GM04504 (cell line): ENCODE data around the gene VPS13C.

Experiments used
- DNase-seq: peaks from one replicate; pipeline ENCODE4 v3.0.0-alpha.2; 2012; ENCODE audit warnings: low read depth

Gene VPS13C

DNA sequence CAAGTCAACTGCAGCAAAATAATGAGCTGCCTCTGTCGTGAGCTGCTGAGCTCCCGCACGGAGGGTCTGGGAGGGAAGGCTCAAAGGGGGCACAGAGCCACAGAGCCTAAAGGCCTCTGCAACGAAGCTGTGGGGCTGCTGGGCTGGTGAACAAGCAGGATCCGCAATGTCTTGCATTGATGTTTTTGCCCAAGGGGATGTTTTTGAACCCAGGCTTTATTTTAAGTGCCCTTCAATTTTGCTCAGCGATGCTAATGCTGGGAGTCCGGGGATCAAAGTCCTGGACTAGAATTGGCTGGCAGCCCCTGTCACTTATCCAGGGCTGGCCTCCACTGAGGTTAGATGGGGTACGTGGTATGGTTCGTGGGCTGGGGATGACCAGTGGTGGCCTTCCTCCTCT lies 240.0 kb downstream of the VPS13C start:
- DNase-seq = no peak

- no peak for DNase-seq
Observed at GRCh38 chr15:61819386-61819785, 240.9 kb downstream of the VPS13C start.

DNA sequence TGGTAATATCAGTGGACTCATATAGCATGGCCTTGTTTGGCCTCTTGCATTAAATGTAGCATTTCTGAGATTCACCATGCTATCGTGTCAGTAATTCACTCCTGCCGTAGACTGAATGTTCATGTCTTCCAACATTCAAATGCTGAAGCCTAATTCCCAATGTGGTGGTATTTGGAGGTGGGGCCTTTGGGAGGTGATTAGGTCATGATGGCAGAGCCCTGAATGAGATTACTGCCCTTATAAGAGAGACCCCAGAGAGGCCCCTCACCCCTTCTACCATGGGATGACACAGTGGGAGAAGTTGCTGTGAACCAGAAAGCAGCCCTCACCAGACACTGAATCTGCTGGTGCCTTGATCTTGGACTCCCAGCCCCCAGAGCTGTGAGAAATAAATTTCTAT lies 241.4 kb downstream of the VPS13C start:
- DNase-seq = no peak

GRCh38 chr15:61816856-61817255 lies 243.4 kb downstream of the VPS13C start:
- DNase-seq = no peak

GRCh38 chr15:61815356-61816083 lies 244.7 kb downstream of the VPS13C start:
- no peak for DNase-seq

DNA sequence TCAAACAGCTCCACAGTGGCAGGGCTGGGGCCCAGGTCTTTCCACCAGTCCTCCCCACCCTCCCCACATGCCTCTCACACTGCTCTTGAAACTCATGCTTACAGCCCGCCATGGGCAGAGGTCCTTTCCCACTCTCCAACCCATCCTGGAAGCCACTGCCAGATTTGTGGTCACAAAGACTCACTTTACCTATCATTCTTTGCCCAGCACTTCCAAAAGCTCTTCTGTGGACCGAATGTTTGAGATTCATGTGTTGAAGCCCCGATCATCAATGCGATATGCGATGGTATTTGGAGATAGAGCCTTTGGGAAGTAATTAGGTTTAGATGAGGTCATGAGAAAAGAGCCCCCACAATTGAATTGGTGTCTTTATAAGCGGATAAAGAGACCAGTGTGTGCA lies 247.8 kb downstream of the VPS13C start:
- no peak for DNase-seq

- no peak for DNase-seq
Observed at GRCh38 chr15:61811952-61812351, 248.3 kb downstream of the VPS13C start.

DNA sequence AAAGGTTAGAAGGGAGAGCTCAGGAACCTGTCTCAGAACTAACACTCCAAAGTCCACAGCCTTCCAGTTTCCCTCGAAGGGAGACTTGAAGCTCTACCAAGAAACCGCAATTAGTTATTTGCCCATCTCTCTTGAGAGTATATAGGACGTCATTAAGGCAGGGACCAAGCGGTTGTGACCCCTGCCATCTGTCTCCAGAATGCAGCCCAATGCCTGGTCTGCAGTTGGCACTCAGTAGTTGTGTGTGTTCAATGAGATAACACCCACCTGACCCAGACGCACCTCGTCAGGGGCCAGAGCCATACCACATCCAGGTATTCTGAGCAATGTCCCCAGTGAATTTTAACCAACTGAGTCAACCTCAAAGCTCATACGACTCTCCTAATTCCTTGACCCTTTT lies 251.0 kb downstream of the VPS13C start:
- no peak for DNase-seq

GRCh38 chr15:61807281-61807929 lies 252.8 kb downstream of the VPS13C start:
- no peak for DNase-seq
